WERI-Rb-1 (cell line): Measurements from ENCODE around the gene OST4.

Experiments used
- DNase-seq: peaks from one replicate; pipeline ENCODE4 v3.0.0-alpha.2; 2020
- H3K27ac ChIP-seq: fragments of 250-450 bp; sonication (Bioruptor Pico); 2 replicates; pipeline ENCODE4 v1.5.1; 2020; ENCODE audit warnings: mild to moderate bottlenecking, moderate library complexity
- H3K27me3 ChIP-seq: fragments of 250-450 bp; sonication (Bioruptor Pico); 2 replicates; pipeline ENCODE4 v1.5.1; 2021; ENCODE audit warnings: mild to moderate bottlenecking, low read depth, moderate library complexity; ENCODE audit not compliant: insufficient read depth, severe bottlenecking
- H3K36me3 ChIP-seq: fragments of 250-450 bp; sonication (Bioruptor Pico); 2 replicates; pipeline ENCODE4 v1.5.1; 2020; ENCODE audit warnings: mild to moderate bottlenecking, moderate library complexity
- H3K4me3 ChIP-seq: 2 replicates; pipeline ENCODE4 v1.5.1; 2011; ENCODE audit warnings: low read depth, mild to moderate bottlenecking, control low read depth, low read length
- H3K9me3 ChIP-seq: fragments of 250-450 bp; sonication (Bioruptor Pico); 2 replicates; pipeline ENCODE4 v1.5.1; 2021; ENCODE audit warnings: mild to moderate bottlenecking, moderate library complexity; ENCODE audit not compliant: severe bottlenecking
- CTCF ChIP-seq: IDR thresholded peaks from 2 replicates; pipeline ENCODE4 v1.5.1; 2011; ENCODE audit warnings: low read depth, mild to moderate bottlenecking, control low read depth, inconsistent platforms, low read length

The OST4 gene

DNA sequence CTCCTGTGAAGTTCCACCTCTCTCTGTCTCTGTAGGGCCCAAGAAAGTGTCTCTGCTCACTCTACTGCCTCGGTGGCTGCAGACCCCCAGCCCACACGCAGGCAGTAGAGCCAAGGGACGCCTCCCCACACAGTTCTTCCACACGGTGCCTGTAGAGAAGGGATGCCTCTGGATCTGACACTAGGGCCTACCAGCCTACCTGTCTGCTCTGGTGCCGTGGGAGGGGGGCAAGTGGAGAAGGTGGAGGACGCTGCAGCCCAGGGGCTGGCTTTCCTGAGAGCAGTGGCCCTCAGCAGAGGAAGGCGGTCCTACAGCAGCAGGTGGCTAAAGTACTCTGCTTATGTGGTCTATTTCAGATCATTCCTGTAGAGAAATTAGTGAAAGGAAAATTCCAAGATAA, 47.7 kb downstream of the OST4 start:
- TF ChIP-seq CTCF: no peak
- no peaks in the 10 kb centered on the region for H3K9me3 ChIP-seq
- no peaks in the 10 kb centered on the region for H3K27me3 ChIP-seq
- H3K27ac ChIP-seq: no peak overlapping the region
- no peak overlapping the region for H3K4me3 ChIP-seq
- no peak for DNase-seq
- peaks cover 49% of the 10 kb centered on the region for H3K36me3 ChIP-seq

DNA sequence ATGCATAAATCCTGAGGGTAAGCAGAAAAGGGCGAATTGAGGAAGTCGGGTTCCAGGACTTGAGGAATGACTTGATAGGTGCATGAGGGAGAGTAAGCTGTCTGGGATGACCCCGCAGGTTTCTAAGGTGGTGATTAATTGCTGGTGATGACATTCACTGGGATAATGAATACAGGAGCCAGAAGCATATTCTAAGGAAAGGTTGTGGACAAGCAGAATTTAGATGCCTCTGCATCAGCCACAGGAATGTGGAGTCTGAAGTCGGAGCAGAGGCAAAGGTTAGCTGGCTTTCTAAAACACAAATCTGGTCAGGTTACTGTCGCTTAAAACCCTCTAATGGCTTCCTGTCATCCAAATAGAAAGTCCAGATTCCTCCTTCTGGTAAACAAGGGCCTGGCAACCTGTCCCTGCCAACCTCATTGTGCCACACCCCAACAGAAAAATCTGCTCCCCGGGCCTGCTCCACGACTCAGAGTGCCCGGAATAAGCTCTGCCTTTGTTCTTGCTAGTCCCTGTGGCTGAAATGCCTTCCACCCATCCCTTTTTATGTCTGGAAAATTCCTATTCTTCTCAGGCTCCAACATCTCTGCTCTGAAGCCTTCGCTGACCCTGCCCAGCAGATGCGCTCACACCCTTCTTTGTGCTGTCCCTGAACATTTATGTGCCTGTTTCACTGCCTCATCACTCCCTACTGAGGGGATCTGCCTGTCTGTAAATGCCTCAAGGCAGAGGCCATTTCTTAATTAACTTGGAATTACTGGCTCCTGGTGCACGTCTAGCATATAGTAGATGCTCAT, 50.0 kb downstream of the OST4 start:
- DNase-seq: no peak
- no peak for TF ChIP-seq CTCF

More for the DNA sequence above, 50.0 kb downstream of the OST4 start:
- Histone ChIP-seq H3K36me3 (peaks cover 39% of the 10 kb centered on the region), H3K9me3 (no peaks in the 10 kb centered on the region), H3K27ac (no peak overlapping the region), H3K27me3 (no peaks in the 10 kb centered on the region), H3K4me3 (no peak overlapping the region)
